GM13977 (cell line): Measurements from ENCODE around the gene EXOSC5.
"Not testable (repeated sequence)": the region's sequence is repeated elsewhere in the genome, so short reads cannot be mapped to it uniquely, and the experiment has no call there.

ENCODE experiments used
- DNase-seq: peaks from one replicate; pipeline ENCODE4 v3.0.0; 2012; ENCODE audit warnings: low spot score
- CTCF ChIP-seq: IDR thresholded peaks from 2 replicates; pipeline ENCODE4 v1.5.1; 2012; ENCODE audit warnings: mild to moderate bottlenecking, control low read depth; ENCODE audit not compliant: insufficient read depth; ENCODE audit errors: extremely low read depth, missing control alignments
- in situ Hi-C: fragments of 300-500 bp; cut with MboI; formaldehyde crosslinking; loops from one replicate; pipeline ENCODE4 v1.12.0; 2022; ENCODE audit warnings: low sequenced_read_pairs, low pct_unique_long_range_greater_than_20kb, mixed read lengths, inconsistent platforms; ENCODE audit not compliant: unreplicated experiment

The EXOSC5 gene

DNA sequence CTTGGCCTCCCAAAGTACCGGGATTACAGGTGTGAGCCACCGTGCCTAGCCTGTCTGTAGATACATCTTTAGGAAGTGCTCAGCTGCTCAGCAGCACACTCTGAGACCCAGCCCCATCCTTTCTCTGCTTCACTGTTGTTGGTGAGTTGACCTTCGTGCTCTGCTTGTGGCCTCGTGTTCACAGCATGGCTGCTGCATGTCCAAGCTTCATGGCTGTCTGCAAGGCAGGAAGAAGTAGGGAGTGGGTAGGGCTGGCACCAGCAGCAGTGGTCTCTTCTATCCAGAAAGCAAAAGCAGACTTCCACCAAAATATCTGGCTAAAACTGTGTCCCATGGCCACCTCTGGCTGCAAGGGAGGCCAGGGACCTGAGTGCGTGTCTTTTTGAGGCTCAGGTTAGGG lies 15.8 kb upstream of the EXOSC5 start:
- no peak for TF ChIP-seq CTCF
- no peak for DNase-seq
- in situ Hi-C loops: no loop called here

GRCh38 chr19:41411968-41412265 lies 14.8 kb upstream of the EXOSC5 start:
- in situ Hi-C loops: no loop called here

GRCh38 chr19:41411100-41411967 lies 14.2 kb upstream of the EXOSC5 start:
- no peak for TF ChIP-seq CTCF
- in situ Hi-C loops: no loop called here

More at GRCh38 chr19:41411968-41412265, 14.8 kb upstream of the EXOSC5 start:
- no peak for TF ChIP-seq CTCF
- no peak for DNase-seq

DNA sequence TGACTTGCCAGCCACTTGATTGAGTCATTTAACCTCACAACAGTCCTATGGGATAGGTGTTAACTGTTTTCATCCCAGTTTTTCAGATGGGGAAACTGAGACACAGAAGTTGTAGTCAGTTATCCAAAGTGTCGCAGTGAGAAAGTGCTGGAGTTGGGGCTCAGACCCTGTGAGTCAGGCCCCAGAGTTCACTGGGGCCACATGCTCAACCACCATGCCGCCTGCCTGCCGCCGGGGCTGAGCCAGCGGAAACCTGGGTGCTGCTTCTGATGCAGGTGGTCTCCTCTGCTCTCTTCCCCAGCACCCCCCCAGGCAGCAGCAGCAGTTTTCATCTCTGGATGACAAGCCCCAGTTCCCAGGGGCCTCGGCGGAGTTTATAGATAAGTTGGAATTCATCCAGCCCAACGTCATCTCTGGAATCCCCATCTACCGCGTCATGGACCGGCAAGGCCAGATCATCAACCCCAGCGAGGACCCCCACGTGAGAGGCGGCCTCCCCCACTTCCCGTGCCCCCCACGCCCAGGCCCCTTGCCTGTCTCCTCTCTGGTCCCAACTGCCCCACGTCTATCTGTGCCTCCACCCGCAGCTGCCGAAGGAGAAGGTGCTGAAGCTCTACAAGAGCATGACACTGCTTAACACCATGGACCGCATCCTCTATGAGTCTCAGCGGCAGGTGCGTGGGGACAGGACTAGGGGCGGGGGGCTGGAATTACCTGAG lies 13.3 kb upstream of the EXOSC5 start:
- DNase-seq: no peak
- TF ChIP-seq CTCF: no peak
- in situ Hi-C loops: no loop called here

More at GRCh38 chr19:41411100-41411967, 14.2 kb upstream of the EXOSC5 start:
- no peak for DNase-seq

DNA sequence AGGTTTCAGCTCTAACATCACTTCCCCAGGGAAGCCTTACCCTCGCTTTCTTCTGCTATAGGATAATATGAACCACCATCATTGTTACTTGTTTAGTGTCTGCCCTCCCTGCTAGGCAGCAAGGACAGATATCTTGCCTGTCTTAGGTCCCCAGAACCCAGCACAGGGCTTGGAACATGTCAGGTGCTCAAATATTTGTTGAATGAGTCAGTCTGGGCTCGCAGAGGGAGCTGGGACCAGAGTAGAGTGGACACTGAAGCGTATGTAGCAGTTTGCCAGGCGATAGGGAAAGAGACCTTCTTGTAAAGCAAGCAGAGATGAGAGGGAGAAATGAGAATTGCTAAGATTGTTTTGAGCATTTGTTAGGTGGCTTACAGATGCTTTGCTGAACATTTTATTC lies 12.1 kb upstream of the EXOSC5 start:
- no peak for TF ChIP-seq CTCF

DNA sequence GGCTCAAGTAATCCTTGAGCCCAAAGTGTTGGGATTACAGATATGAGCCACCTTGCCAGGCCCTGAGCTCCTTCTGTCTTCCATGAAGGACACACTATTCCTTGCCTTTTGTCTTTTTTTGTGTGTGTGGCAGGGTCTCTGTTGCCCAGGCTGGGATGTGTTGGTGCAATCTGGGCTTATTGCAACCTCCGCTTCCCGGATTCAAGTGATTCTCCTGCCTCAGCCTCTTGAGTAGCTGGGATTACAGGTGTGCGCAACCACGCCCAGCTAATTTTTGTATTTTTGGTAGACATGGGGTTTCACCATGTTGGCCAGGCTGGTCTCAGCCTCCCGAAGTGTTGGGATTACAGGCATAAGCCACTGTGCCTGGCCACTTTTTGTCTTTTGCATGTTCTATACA lies 11.7 kb upstream of the EXOSC5 start:
- DNase-seq, in situ Hi-C loops: not testable (repeated sequence)

More for the DNA sequence above, 12.1 kb upstream of the EXOSC5 start:
- in situ Hi-C loops: no loop called here
- DNase-seq: no peak

- DNase-seq: no peak
- peak; percentile 29 for TF ChIP-seq CTCF
- in situ Hi-C loops: no loop called here
These were observed 11.1 kb upstream of the EXOSC5 start for GRCh38 chr19:41408256-41408655.
